HepG2 (cell line): Measurements from ENCODE around the gene GNAL. TPM values are rescaled to one million over a fixed set of nuclear protein-coding genes. Genes with fewer than 3 reads are reported as not detected.
A peak's percentile ranks its signal among the peaks of the same experiment; 100 is the strongest.

ENCODE experiments used
- ATAC-seq: fragments of 200-7000 bp; cut with Tn5 transposase; 3 replicates; pipeline ENCODE4 v1.9.1; 2020; ENCODE audit warnings: mild to moderate bottlenecking, moderate library complexity
- BruUV-seq: library from RNA; stranded (reverse); fragments of 400-500 nt; replicated peaks from 2 replicates; lab custom pipeline; 2021; lab: Mats Ljungman, UMichigan
- CTCF ChIA-PET: fragments of 300-600 bp; formaldehyde crosslinking; extraction: SDS; loops from one replicate; lab custom pipeline; 2021; ENCODE audit warnings: low total read pairs, inconsistent platforms, low intra/inter-chr PET ratio; lab: Yijun Ruan, JAX
- POLR2A ChIA-PET: fragments of 350-600 bp; sonication (Branson Sonifier 250); formaldehyde crosslinking; loops from one replicate; lab custom pipeline; 2020; ENCODE audit warnings: antibody characterized with exemption, inconsistent platforms; lab: Yijun Ruan, JAX
- DNase-seq: peaks from one replicate; pipeline ENCODE4 v3.0.0-alpha.2; 2015; ENCODE audit warnings: low spot score
- FAIRE-seq: peaks from 3 replicates; lab custom pipeline; 2011; peaks lifted over from hg19 to GRCh38; lab: Jason Lieb, UNC
- H2AFZ ChIP-seq: one replicate; pipeline ENCODE4 v1.6.1; 2011; ENCODE audit warnings: low read length, inconsistent platforms
- H3K27ac ChIP-seq: fragments of 300-600 bp; 3 replicates; pipeline ENCODE4 v1.8.0; 2011; ENCODE audit warnings: mixed run types, mild to moderate bottlenecking, mixed read lengths, low read length, inconsistent platforms; ENCODE audit not compliant: insufficient read depth; ENCODE audit errors: extremely low read length
- H3K27me3 ChIP-seq, 2 experiments: fragments of 200-600 bp in 1 of 2; 2 replicates in 1 of 2; 3 replicates in 1 of 2; pipeline versions ENCODE4 v1.6.0 to v1.8.0; 2011; ENCODE audit warnings: low read length in 2 of 2, mild to moderate bottlenecking in 2 of 2, moderate library complexity in 2 of 2, inconsistent platforms in 1 of 2; ENCODE audit not compliant: insufficient read depth in 2 of 2, control insufficient read depth in 1 of 2
- H3K36me3 ChIP-seq, 2 experiments: fragments of 200-600 bp in 1 of 2; replicated peaks in 1 of 2; 2 replicates in 1 of 2; 3 replicates in 1 of 2; pipeline versions ENCODE4 v1.5.1 to v1.8.0; 2011; ENCODE audit warnings: low read length in 2 of 2, inconsistent platforms in 1 of 2; ENCODE audit not compliant: insufficient read depth in 2 of 2, control insufficient read depth in 1 of 2
- H3K4me1 ChIP-seq: 2 replicates; pipeline ENCODE4 v1.5.1; 2012; ENCODE audit warnings: low read length, inconsistent platforms; ENCODE audit not compliant: insufficient read depth
- H3K4me2 ChIP-seq: 2 replicates; pipeline ENCODE4 v1.6.0; 2011; ENCODE audit warnings: low read depth, low read length, inconsistent platforms
- H3K4me3 ChIP-seq, 3 experiments: fragments of 200-600 bp in 1 of 3; sonication (generic), shearing (Covaris generic) in 1 of 3; replicated peaks in 1 of 3; 2 replicates each; pipeline ENCODE4 v1.5.1; 2011 to 2016; ENCODE audit warnings: low read length in 3 of 3, inconsistent platforms in 2 of 3, low read depth in 2 of 3, mild to moderate bottlenecking in 2 of 3, control low read depth in 1 of 3, mixed read lengths in 1 of 3; ENCODE audit not compliant: insufficient read depth in 1 of 3
- H3K79me2 ChIP-seq: one replicate; pipeline ENCODE4 v1.6.1; 2011; ENCODE audit warnings: low read length, inconsistent platforms; ENCODE audit not compliant: insufficient read depth
- H3K9ac ChIP-seq: 2 replicates; pipeline ENCODE4 v1.6.0; 2011; ENCODE audit warnings: mild to moderate bottlenecking, low read depth, low read length, inconsistent platforms; ENCODE audit not compliant: insufficient read depth
- H3K9me3 ChIP-seq: 2 replicates; pipeline ENCODE4 v1.5.1; 2012; ENCODE audit warnings: mild to moderate bottlenecking, low read length
- H4K20me1 ChIP-seq: 2 replicates; pipeline ENCODE4 v1.6.0; 2011; ENCODE audit warnings: inconsistent platforms, mild to moderate bottlenecking, low read length, moderate library complexity; ENCODE audit not compliant: insufficient read depth
- ARID5B ChIP-seq: IDR thresholded peaks from 2 replicates; pipeline ENCODE4 v1.4.0; 2020; ENCODE audit warnings: mild to moderate bottlenecking, missing genetic modification reagents
- ATF7-NPFF ChIP-seq: sonication (generic); formaldehyde crosslinking; IDR thresholded peaks from 2 replicates; pipeline ENCODE4 v1.8.1; 2023; ENCODE audit warnings: mild to moderate bottlenecking, low read depth, missing genetic modification reagents, moderate library complexity
- FOXA3 ChIP-seq: IDR thresholded peaks from 2 replicates; pipeline ENCODE4 v1.6.1; 2016; ENCODE audit warnings: missing genetic modification reagents, missing compliant biosample characterization
- JDP2 ChIP-seq: sonication (generic); formaldehyde crosslinking; IDR thresholded peaks from 2 replicates; pipeline ENCODE4 v1.8.1; 2022; ENCODE audit warnings: missing genetic modification reagents, borderline replicate concordance
- MXD3 ChIP-seq: IDR thresholded peaks from 2 replicates; pipeline ENCODE4 v1.6.1; 2016; ENCODE audit warnings: mild to moderate bottlenecking, missing biosample characterization, missing genetic modification reagents
- PCBP2 ChIP-seq: fragments of 200-400 bp; formaldehyde crosslinking; optimal IDR thresholded peaks from 2 replicates; pipeline ENCODE3; 2018; ENCODE audit warnings: low read length, low read depth; ENCODE audit not compliant: poor library complexity, severe bottlenecking
- PRDM4 ChIP-seq: sonication (generic); formaldehyde crosslinking; IDR thresholded peaks from 2 replicates; pipeline ENCODE4 v1.9.0; 2021; ENCODE audit warnings: missing genetic modification reagents, borderline replicate concordance
- SRY ChIP-seq: sonication (generic); formaldehyde crosslinking; IDR thresholded peaks from 2 replicates; pipeline ENCODE4 v1.8.0; 2022; ENCODE audit warnings: mild to moderate bottlenecking, missing genetic modification reagents
- UBTF ChIP-seq: sonication (generic); formaldehyde crosslinking; IDR thresholded peaks from 2 replicates; pipeline ENCODE4 v1.4.0; 2020; ENCODE audit warnings: mild to moderate bottlenecking, missing genetic modification reagents
- ZMAT3 ChIP-seq: sonication (generic); formaldehyde crosslinking; conservative IDR thresholded peaks from 2 replicates; pipeline ENCODE4 v1.7.0; 2021; ENCODE audit warnings: missing genetic modification reagents
- ZNF660 ChIP-seq: sonication (generic); formaldehyde crosslinking; IDR thresholded peaks from 2 replicates; pipeline ENCODE4 v1.5.1; 2020; ENCODE audit warnings: mild to moderate bottlenecking, low read depth, missing genetic modification reagents, borderline replicate concordance
- ZNF792 ChIP-seq: IDR thresholded peaks from 2 replicates; pipeline ENCODE4 v1.6.1; 2016
- WGBS: methylation state at CpG from one replicate; pipeline ENCODE4 v1.1.6; 2017; ENCODE audit warnings: low lambda C conversion rate; 5-methylcytosine and 5-hydroxymethylcytosine counted together
- in situ Hi-C: cut with HindIII; loops from 2 replicates; pipeline ENCODE4 v1.10.0; 2017; ENCODE audit warnings: low pct_unique_long_range_greater_than_20kb; ENCODE audit not compliant: extremely low pct_ligation_motif_present
- intact Hi-C: fragments of 100-400 bp; cut with micrococcal nuclease; formaldehyde crosslinking; loops from one replicate; pipeline ENCODE4 v1.10.0; 2022; ENCODE audit not compliant: unreplicated experiment
- polyA plus RNA-seq, 8 experiments: library from polyadenylated mRNA; depleted of rRNA in 3 of 8; stranded (reverse) in 7 of 8; unstranded in 1 of 8; fragments of >200 nt; fragmentation: Illumina TruSeq in 4 of 8; extraction: Trizol in 4 of 8; gene quantifications; 2 replicates each; pipeline versions ENCODE4 v1.2.1 to v1.2.3, GENCODE V29; 2011 to 2016; ENCODE audit warnings: low read depth in 4 of 8, missing spikeins in 1 of 8, mixed read lengths in 1 of 8; ENCODE audit not compliant: insufficient read depth in 1 of 8
- total RNA-seq, 5 experiments: library from RNA; depleted of rRNA; stranded (reverse); fragments of >200 nt; fragmentation: Illumina TruSeq; extraction: Trizol; gene quantifications; 2 replicates each; pipeline ENCODE4 v1.2.3, GENCODE V29; 2016; ENCODE audit warnings: low read depth in 1 of 5

GNAL gene
- total and polyA plus RNA-seq, 2 of the 13 experiments (the other 11 are each of a cell fraction or from before 2014, with no cell fraction given), result 0.87 to 1.4 TPM

GRCh38 chr18:11859903-11860407 is 170.9 kb downstream of the GNAL start (continued):
- no peak for TF ChIP-seq MXD3 (CRISPR knock-in tag)
- no peak for TF ChIP-seq ZNF792 (CRISPR knock-in tag)
- no peak for TF ChIP-seq ZNF660 (CRISPR knock-in tag)
- TF ChIP-seq ATF7-NPFF (CRISPR knock-in tag), result no peak
- TF ChIP-seq SRY (CRISPR knock-in tag), result no peak
- no peak for TF ChIP-seq PRDM4 (CRISPR knock-in tag)
- TF ChIP-seq FOXA3, result 0 out of 2 replicates have a peak, but pooled peaks have one; percentile 7
- TF ChIP-seq ZMAT3 (CRISPR knock-in tag), result no peak
- TF ChIP-seq, all 625 proteins: peak for 39

GRCh38 chr18:11860594-11861450 is 171.8 kb downstream of the GNAL start:
- 81% methylated on average over 13 of the region's 17 CpGs for WGBS
- Histone ChIP-seq H3K27me3 (no peaks in the 10 kb centered on the region), H3K36me3 (no peaks in the 10 kb centered on the region), H3K4me2 (peak overlapping the region; percentile 25; the same call in 1 of the 2 replicates), H3K9ac (no peak overlapping the region), H3K27ac (peak overlapping the region; percentile 4), H3K79me2 (no peaks in the 10 kb centered on the region), H3K4me3 (no peak overlapping the region), H3K4me1 (peaks cover 73% of the 10 kb centered on the region), H3K9me3 (no peaks in the 10 kb centered on the region), H4K20me1 (no peaks in the 10 kb centered on the region), H2AFZ (no peak overlapping the region)
- CTCF ChIA-PET, result no interaction called here
- FAIRE-seq (peak; percentile 28), ATAC-seq (no peak), DNase-seq (peak; percentile 56)
- BruUV-seq, result no TSS peak
- intact Hi-C loops (no loop called here), in situ Hi-C loops (no loop called here)
- POLR2A ChIA-PET, result interaction anchor here (1.5 kb wide), 1 partner anchor 24 kb away, joined by 4 read pairs; no protein-coding TSS in a partner anchor
- TF ChIP-seq PCBP2 (no peak), UBTF (CRISPR knock-in tag) (no peak), JDP2 (CRISPR knock-in tag) (no peak), ARID5B (no peak)
